Measurements from ENCODE around the gene SPSB4. TPM values are rescaled to one million over a fixed set of nuclear protein-coding genes. Genes with fewer than 3 reads are reported as not detected.

The SPSB4 gene
- total RNA-seq (2021; fragmentation: NEBNext Ultra II Directional; extraction: Animal tissue kit (Norgen Biotek cat#: 25700)) = 17.2 and 18.1 TPM in 2 replicates
- polyA plus RNA-seq (2011; rRNA removed) = 15.1 and 17.6 TPM in 2 replicates
- 16.5 TPM for polyA plus RNA-seq (2011; cell fraction: cytosol; rRNA removed)
- polyA plus RNA-seq (2011; cell fraction: nucleus; rRNA removed) = 15.4 TPM
- 16.7 to 20.2 TPM (median 19.5 TPM) in 4 replicates for polyA plus RNA-seq (2012, experiment 1 of 2)
- 30.9 TPM for polyA plus RNA-seq (2012, experiment 2 of 2)
- 12.7 TPM for polyA plus RNA-seq (2013, experiment 1 of 2)
- 13.3 TPM for polyA plus RNA-seq (2013, experiment 2 of 2)
- polyA minus RNA-seq (2011; rRNA and poly(A)+ RNA removed) = 12.9 and 17.0 TPM in 2 replicates
- 8.6 TPM for polyA minus RNA-seq (2011; cell fraction: cytosol; rRNA and poly(A)+ RNA removed)
- polyA minus RNA-seq (2011; cell fraction: nucleus; rRNA and poly(A)+ RNA removed) = 18.7 TPM
- long read RNA-seq, experiment 1, partial matches to known transcripts = 17 of 24 reads
- long read RNA-seq, experiment 1, other reads (novel, unspliced or antisense) = 4 of 24 reads
- long read RNA-seq, experiment 2, partial matches to known transcripts = 1 of 6 reads
- long read RNA-seq, experiment 2, other reads (novel, unspliced or antisense) = 5 of 6 reads

GRCh38 chr3:141050576-141051442, at the start of gene SPSB4:
TSS of gene SPSB4 (plus strand) at chr3:141051347. CDS start at chr3:141066105, 14,758 bp downstream.
- peak within 1 kb of the TSS; percentile 51 for H4K5ac ChIP-seq (ENCODE audit: insufficient read length, low read depth, low read length)
- H3K9me3 ChIP-seq (ENCODE audit: insufficient read depth in 2 of 2, low read depth in 1 of 2, low read length in 1 of 2) = no peaks in the 10 kb centered on the region
- H3K23me2 ChIP-seq (ENCODE audit: low read depth, low read length) = peaks cover 14% of the 10 kb centered on the region
- 3% methylated on average over 47 of the region's 68 CpGs; no CpG with 5 or more reads in 1 of the 2 experiments for WGBS, 2 experiments (ENCODE audit: extremely low coverage in 1 of 2, insufficient coverage in 1 of 2, insufficient read length in 1 of 2, insufficient replicate concordance in 2 of 2, low coverage in 1 of 2, low lambda C conversion rate in 2 of 2, missing lambda C conversion rate in 1 of 2)
- peaks cover 0 to 22% of the 10 kb centered on the region in 2 experiments; a peak in 2 of 4 replicates for H3K79me2 ChIP-seq (ENCODE audit: control insufficient read depth in 1 of 2, insufficient read depth in 2 of 2, low read length in 2 of 2)
- DNase-seq (ENCODE audit: low read depth in 1 of 2, low spot score in 2 of 2) (peak; percentile 63 to 90), FAIRE-seq (no peak)
- peak within 1 kb of the TSS; percentile 96 for H2AFZ ChIP-seq (ENCODE audit: low read length)
- no peak within 1 kb of the TSS for H3K14ac ChIP-seq (ENCODE audit: insufficient read length)
- H3K9ac ChIP-seq (replicated peaks in 1 of 4; ENCODE audit: extremely low read depth in 1 of 4, low read depth in 3 of 4, low read length in 3 of 4) = peak within 1 kb of the TSS; percentile 46 to 78 (median 59)
- peak within 1 kb of the TSS; percentile 92; the same call in 1 of the 2 replicates for H2BK15ac ChIP-seq (ENCODE audit: low read length)
- H2BK12ac ChIP-seq (ENCODE audit: low read depth, low read length) = peak within 1 kb of the TSS; percentile 75; the same call in 1 of the 2 replicates
- no peaks in the 10 kb centered on the region; the same call in 1 of the 2 replicates for H3K79me1 ChIP-seq (ENCODE audit: low read depth, low read length)
- CTCF ChIA-PET (ENCODE audit: partially characterized antibody) = interaction anchor here (0.6 to 9.8 kb wide), 29 partner anchors 7 to 203 kb away, joined by 3 to 333 read pairs (median 7); no protein-coding TSS in a partner anchor
- H3K18ac ChIP-seq (ENCODE audit: extremely low read depth, low read length) = peak within 1 kb of the TSS; percentile 84; the same call in 1 of the 2 replicates
- H2BK20ac ChIP-seq (ENCODE audit: low read length) = 0 out of 2 replicates have a peak within 1 kb of the TSS, but pooled peaks have one; percentile 67
- H2BK5ac ChIP-seq (ENCODE audit: low read depth, low read length) = peak within 1 kb of the TSS; percentile 83; the same call in 1 of the 2 replicates
- peak within 1 kb of the TSS; percentile 42; the same call in 1 of the 2 replicates for H3K27ac ChIP-seq (ENCODE audit: low read depth, low read length)
- no peaks in the 10 kb centered on the region for H3K36me3 ChIP-seq (ENCODE audit: control insufficient read depth in 2 of 4, insufficient read depth in 4 of 4, low read length in 3 of 4)
- H2BK120ac ChIP-seq (replicated peaks; ENCODE audit: low read depth, low read length) = peak within 1 kb of the TSS; percentile 9
- peak within 1 kb of the TSS; percentile 64 to 92 (median 84) for H3K4me3 ChIP-seq (ENCODE audit: extremely low read depth in 1 of 4, insufficient read depth in 2 of 4, low read depth in 3 of 4, low read length in 4 of 4)
- peak within 1 kb of the TSS; percentile 87 to 99 for H3K4me2 ChIP-seq (ENCODE audit: insufficient read depth in 1 of 2, low read depth in 2 of 2, low read length in 2 of 2)
- no peak within 1 kb of the TSS for H3K23ac ChIP-seq (ENCODE audit: insufficient read length)
- POLR2A ChIA-PET (ENCODE audit: partially characterized antibody) = interaction anchor here (0.6 to 2.5 kb wide), 13 partner anchors 9 to 109 kb away, joined by 3 to 22 read pairs (median 4); no protein-coding TSS in a partner anchor
- peaks cover 0 to 18% (median 5%) of the 10 kb centered on the region in 4 experiments; a peak in 5 of 7 replicates for H3K4me1 ChIP-seq (replicated peaks in 1 of 4; ENCODE audit: control insufficient read depth in 3 of 4, insufficient read depth in 4 of 4, low read length in 3 of 4)
- H4K8ac ChIP-seq (ENCODE audit: extremely low read depth, insufficient read depth, low read length) = peak within 1 kb of the TSS; percentile 63; the same call in 1 of the 2 replicates
- H3K27me3 ChIP-seq (replicated peaks in 1 of 4; ENCODE audit: control insufficient read depth in 3 of 4, extremely low read depth in 1 of 4, insufficient read depth in 3 of 4, low read length in 3 of 4) = peaks cover 0 to 36% (median 12%) of the 10 kb centered on the region in 4 experiments; a peak in 5 of 7 replicates
- peak within 1 kb of the TSS; percentile 1 for H3K56ac ChIP-seq (replicated peaks; ENCODE audit: insufficient read length, low read depth, low read length)
- no peak within 1 kb of the TSS for H2AK5ac ChIP-seq (ENCODE audit: low read depth, low read length)
- no peak within 1 kb of the TSS for H3K4ac ChIP-seq (replicated peaks; ENCODE audit: insufficient read length, low read depth, low read length)
- H4K20me1 ChIP-seq (replicated peaks in 1 of 2; ENCODE audit: control insufficient read depth in 1 of 2, insufficient read depth in 2 of 2, low read length in 2 of 2) = peaks cover 0 to 4% of the 10 kb centered on the region in 2 experiments
- peak within 1 kb of the TSS; percentile 51 for H4K91ac ChIP-seq (replicated peaks; ENCODE audit: insufficient read length, low read length)
- TF ChIP-seq SUZ12 (IDR thresholded peaks at IDR 0.05; ENCODE audit: low read length) = 0 out of 2 replicates have a peak, but pooled peaks have one; percentile 1
- no peak for TF ChIP-seq ZNF274 (IDR thresholded peaks at IDR 0.05; ENCODE audit: borderline replicate concordance, extremely low read depth, low read length)
- no peak for TF ChIP-seq ATF3 (IDR thresholded peaks at IDR 0.05; ENCODE audit: insufficient read depth, low read depth, low read length)
- TF ChIP-seq GTF2F1 (IDR thresholded peaks at IDR 0.05; ENCODE audit: borderline replicate concordance, low read depth, low read length) = no peak
- TF ChIP-seq KDM4A (IDR thresholded peaks at IDR 0.05; ENCODE audit: low read depth, low read length, severe bottlenecking) = peak; percentile 91
- peak; percentile 32; the same call in 1 of the 2 replicates for TF ChIP-seq TBP (IDR thresholded peaks at IDR 0.05; ENCODE audit: low read depth, low read length)

All from H1 (cell line).